ENCODE results near the gene LAMC2. TPM values are rescaled to one million over a fixed set of nuclear protein-coding genes. Genes with fewer than 3 reads are reported as not detected.

LAMC2 gene
- total and polyA plus RNA-seq, 2 of the 13 experiments (the other 11 are each of a cell fraction or from before 2014, with no cell fraction given): 0.03 TPM; not detected in 1

- in situ Hi-C loops (cut with HindIII; ENCODE audit: extremely low pct_ligation_motif_present, low pct_unique_long_range_greater_than_20kb): loop anchor here (25.0 kb wide), 1 partner anchor 272 kb away; no protein-coding TSS in a partner anchor
- no peak overlapping the region for H3K27ac ChIP-seq (ENCODE audit: extremely low read length, insufficient read depth, low read length)
Observed at GRCh38 chr1:183290628-183291027, 104.6 kb downstream of the LAMC2 start.

More at GRCh38 chr1:183290628-183291027, 104.6 kb downstream of the LAMC2 start:
- Histone ChIP-seq H3K9me3 (ENCODE audit: low read length) (no peaks in the 10 kb centered on the region), H3K4me2 (ENCODE audit: low read depth, low read length) (no peak overlapping the region), H4K20me1 (ENCODE audit: insufficient read depth, low read length) (no peaks in the 10 kb centered on the region), H3K9ac (ENCODE audit: insufficient read depth, low read depth, low read length) (no peak overlapping the region), H3K79me2 (ENCODE audit: insufficient read depth, low read length) (no peaks in the 10 kb centered on the region), H3K4me3 (replicated peaks in 1 of 3; ENCODE audit: insufficient read depth in 1 of 3, low read depth in 2 of 3, low read length in 3 of 3) (no peak overlapping the region), H2AFZ (ENCODE audit: low read length) (no peak overlapping the region), H3K36me3 (replicated peaks in 1 of 2; ENCODE audit: control insufficient read depth in 1 of 2, insufficient read depth in 2 of 2, low read length in 2 of 2) (no peaks in the 10 kb centered on the region), H3K27me3 (ENCODE audit: control insufficient read depth in 1 of 2, insufficient read depth in 2 of 2, low read length in 2 of 2) (peaks cover 1 to 2% of the 10 kb centered on the region in 2 experiments; a peak in 2 of 5 replicates), H3K4me1 (ENCODE audit: insufficient read depth, low read length) (no peaks in the 10 kb centered on the region)
- WGBS (ENCODE audit: low lambda C conversion rate): 14% methylated on average over 2 of the region's 6 CpGs
- ATAC-seq (no peak), DNase-seq (ENCODE audit: low spot score) (no peak), FAIRE-seq (no peak)
- BruUV-seq (replicated peaks): no TSS peak
- intact Hi-C loops (cut with micrococcal nuclease; ENCODE audit: unreplicated experiment): no loop called here
- TF ChIP-seq EZH2 (conservative IDR thresholded peaks at IDR 0.05; ENCODE audit: low read depth, low read length): no peak
- no peak for TF ChIP-seq CSRNP1 (CRISPR knock-in tag; IDR thresholded peaks at IDR 0.05)
- TF ChIP-seq DZIP1 (CRISPR knock-in tag; IDR thresholded peaks at IDR 0.05): no peak
- TF ChIP-seq ZNF512B (CRISPR knock-in tag; IDR thresholded peaks at IDR 0.05; ENCODE audit: borderline replicate concordance): no peak
- peak; percentile 58 for TF ChIP-seq CREB1 (IDR thresholded peaks at IDR 0.05)
- no peak for TF ChIP-seq CREB1 (CRISPR knock-in tag; IDR thresholded peaks at IDR 0.05)
- ChIA-PET CTCF (ENCODE audit: low intra/inter-chr PET ratio, low total read pairs) (no interaction called here), POLR2A (no interaction called here)
